Activated CD4-positive, alpha-beta T cell treated with anti-CD3 and anti-CD28 coated beads, Interleukin-2, amount 50 U/mL, for 4 hours (primary cell): ENCODE data around the gene CAMKK2.
"Not testable (repeated sequence)": the region's sequence is repeated elsewhere in the genome, so short reads cannot be mapped to it uniquely, and the experiment has no call there.

Experiments used
- DNase-seq, 2 experiments: peaks; one replicate each; pipeline ENCODE4 v3.0.0-alpha.2; 2020

CAMKK2 gene

DNA sequence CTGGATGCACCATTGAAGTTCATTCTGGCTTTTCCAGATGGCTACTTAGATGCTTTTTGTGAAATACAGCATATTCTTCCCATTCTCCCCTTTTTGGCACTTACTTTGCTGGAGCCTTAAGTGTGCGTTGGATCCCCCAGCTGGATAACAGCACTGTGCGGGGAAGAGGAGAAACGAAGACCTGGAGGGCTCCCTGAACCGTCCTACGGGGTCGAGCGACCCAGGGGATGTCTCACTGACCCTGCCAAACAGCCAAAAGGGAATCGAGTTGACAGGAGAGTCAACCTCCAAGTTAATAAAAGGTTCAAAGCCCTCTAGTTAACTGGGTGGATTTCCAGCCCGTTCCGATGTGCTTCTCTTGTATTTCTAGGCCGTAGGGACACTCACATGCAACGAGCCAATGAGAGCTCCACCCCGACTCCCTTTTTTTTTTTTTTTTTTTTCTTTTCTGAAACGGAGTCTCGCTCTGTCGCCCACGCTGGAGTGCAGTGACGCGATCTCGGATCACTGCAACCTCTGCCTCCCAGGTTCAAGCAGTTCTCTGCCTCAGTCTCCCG, 1.0 kb upstream of the CAMKK2 start:
- DNase-seq: peak; percentile 54 to 60

DNA sequence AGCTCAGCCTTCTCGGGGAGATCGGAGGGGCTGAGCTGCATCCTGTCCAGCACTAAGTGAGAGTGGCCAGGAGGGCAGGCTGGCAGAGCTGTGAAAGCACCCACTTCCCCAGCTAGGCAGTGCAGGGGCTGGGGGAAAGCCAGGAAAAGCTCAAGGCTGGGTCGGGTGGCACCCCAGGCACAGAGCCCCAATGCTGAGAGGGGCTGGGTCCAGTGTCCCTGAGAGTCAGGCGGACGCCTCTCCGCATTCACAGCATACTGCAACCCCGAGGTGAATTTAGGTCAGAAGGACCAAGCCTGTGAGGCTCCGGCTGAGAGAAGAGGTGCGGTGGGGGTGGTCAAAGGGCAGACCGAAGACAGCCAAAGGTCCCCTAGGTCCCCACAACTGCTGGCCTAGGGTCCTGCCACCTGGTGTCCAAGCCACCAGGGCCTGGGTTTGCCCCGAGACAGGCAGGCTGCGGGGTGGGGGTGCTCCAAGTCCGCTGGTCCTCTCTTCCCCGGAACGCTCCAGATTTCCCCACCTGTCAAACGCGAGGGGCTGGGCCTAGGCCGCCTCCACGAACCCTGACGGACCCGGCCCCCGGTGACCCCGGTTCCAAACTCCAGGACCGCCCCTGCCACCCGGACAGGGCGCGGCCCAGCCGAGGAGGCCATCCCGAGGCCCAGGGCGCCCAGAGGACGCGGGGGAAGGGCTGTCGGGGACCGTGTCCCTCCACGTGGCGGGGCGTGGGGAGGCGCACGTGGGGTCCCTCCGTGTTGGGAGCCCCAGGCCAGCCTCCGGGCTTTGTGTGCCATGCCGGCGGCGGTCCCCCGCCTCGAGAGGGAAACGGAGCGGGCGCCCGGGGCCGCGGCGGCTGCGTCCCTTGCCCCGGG, 527 bp downstream of the CAMKK2 start:
- DNase-seq: peak in 1 of 2 experiments; percentile 3

DNA sequence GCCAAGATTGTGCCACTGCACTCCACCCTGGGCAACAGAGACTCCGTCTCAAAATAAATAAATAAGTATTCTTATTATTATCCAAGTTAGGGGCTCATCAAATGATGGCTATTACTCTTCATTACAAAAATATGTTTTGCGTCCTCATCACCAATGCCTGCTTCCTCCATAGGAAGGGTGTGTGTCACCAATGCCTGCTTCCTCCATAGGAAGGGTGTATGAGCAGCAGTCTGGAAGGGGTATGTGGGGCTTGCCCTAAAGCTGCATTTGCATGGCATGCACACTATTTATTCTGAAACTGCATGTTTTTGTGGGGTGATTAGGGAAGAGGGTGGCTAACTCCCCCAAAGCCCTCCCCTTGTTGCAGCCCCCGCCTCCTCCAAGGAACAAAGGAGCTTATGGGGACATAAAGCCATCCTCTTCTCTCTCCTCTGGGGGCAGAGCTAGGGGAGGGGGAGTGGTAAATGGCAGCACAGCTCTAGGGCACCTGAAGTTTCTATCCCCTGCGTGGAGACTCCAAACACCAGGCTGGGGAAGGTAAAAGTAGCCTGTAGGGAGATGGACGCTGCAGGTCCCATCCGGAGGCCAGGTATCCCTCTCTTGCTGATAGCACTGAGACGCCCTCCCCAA, 1.3 kb downstream of the CAMKK2 start:
- no peak for DNase-seq

DNA sequence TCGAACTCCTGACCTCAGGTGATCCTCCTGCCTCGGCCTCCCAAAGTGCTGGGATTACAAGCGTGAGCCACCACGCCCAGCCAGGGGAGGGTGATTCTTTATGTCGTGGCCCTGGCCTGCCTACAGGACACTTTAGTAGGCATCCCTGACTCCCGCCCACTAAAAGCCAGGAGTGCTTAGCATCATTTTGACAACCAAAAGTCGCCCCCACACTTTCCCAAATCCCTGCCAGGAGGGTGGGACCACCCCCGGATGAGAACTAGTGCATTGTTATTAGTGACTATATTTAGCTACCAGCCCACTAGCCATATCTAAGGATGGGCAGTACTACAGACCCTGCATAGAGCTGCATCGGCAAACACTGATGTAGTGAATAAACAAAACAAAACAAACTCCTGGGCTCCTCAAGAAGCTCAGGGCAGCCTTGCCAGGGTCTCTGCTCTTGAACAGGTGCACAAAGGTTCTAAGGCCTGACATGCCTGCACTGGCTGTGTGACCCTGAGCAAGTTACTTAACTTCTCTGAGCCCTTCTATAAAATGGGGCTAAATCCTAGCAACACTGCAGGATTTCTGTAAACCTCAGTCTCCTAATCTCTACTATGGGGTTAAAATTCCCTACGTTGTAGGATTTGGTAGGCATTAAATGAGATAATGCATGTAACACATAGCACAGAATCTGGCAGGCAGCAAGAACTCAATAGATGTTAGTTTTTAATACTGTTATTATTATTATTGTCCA, 2.2 kb downstream of the CAMKK2 start:
- no peak for DNase-seq

DNA sequence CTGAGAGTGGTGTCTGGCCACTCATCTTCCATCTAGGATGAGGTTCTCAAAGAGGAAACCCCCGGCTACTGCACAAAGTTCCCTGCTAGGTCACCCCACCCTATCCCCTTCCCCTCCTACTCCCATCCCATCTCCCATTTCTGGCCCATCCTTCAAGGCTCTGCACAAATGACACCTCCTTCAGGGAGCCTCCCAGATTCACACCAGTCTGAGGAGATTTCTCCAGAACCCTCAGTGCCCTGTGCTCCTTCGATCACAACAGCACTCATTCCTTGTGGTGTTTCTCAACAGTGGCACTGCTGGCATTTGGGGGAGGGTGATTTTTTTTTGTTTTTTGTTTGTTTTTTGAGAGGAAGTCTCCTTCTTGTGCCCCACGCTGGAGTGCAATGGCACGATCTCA, 2.9 kb downstream of the CAMKK2 start:
- no peak for DNase-seq

DNA sequence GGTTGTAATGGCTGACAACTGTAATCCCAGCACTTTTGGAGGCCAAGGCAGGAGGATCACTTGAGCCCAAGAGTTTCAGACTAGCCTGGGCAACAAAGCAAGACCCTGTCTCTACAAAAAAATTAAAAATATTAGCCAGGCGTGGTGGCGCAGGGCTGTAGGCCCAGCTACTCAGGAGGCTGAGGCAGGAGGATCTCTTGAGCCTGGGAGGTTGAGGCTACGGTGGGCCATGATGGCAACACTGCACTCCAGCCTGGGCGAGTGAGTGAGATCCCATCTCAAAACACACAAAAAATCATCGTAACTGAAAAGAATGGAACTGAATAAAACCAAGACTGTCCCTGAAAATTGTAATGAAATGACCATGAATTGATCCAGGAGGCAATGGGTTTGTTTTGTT, 6.1 kb downstream of the CAMKK2 start:
- DNase-seq: no peak

DNA sequence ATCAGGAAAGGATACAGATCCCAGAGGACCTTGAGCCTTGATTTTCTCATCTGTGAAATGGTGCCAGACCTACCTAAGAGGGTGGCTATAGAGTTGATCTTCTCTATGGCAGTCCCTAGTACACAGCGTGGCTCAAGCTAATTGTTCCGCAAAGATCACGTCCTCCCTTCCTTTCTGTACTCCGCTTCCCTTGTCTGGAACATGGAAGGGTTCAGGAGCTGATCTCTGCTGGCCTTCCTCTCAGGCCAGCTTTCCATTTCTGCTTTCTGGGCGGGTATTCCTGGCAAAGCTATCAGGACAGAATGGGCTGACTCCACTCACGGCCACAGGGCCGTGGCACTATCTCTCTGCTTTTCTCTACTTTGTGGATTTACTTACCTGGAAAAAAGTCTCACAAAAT, 6.5 kb downstream of the CAMKK2 start:
- no peak for DNase-seq

DNA sequence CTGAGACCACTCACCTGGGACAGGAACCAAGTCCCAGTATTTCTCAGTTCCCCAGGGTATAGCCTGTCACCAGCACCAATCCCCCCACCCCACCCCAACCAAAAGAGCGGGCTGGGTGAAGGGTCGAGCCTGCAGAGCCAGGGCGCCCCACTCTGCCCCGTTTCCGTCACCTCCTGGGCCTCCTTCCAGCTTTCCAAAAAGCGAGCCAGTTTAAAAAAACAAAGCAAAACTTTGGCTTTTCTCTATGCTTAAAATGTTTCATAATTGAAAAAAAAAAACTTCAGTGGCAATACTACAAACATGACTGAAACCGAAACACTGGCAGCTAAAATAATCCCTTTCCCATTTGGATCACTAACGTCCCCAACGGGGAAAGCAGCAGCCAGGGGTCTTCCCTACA, 7.5 kb downstream of the CAMKK2 start:
- DNase-seq: no peak

DNA sequence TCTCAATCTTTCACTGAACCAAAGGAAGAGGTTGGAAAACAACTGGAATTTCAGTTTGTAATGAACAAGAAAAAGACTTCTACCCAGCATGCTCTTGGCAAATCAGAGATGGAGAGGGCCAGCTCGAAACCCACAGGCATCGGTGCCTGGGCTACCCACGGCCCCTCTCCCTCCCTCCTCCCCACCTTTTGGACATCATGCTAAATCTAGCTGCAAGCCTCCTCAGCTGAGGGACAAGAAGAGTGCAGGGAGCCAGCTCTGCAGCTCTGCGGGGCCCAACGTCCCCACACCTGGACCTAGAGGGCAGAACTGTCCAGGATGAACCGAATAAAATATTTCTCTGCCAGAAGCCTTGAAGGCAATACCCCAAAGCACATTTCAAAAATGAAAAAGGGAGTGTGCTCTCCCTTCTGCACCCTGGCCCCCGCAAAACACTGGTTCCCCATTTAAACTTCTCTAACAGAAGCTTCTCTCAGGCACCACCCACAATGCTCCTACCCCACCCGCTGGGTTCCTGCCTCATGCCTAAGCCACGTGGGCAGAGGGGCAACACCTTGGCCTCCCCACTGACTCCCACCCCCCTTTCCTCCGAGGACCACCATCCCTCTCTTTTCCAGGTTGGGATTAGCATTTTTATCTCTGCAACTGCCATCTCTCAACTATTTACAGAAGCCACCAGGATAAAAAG, 8.2 kb downstream of the CAMKK2 start:
- DNase-seq: no peak

DNA sequence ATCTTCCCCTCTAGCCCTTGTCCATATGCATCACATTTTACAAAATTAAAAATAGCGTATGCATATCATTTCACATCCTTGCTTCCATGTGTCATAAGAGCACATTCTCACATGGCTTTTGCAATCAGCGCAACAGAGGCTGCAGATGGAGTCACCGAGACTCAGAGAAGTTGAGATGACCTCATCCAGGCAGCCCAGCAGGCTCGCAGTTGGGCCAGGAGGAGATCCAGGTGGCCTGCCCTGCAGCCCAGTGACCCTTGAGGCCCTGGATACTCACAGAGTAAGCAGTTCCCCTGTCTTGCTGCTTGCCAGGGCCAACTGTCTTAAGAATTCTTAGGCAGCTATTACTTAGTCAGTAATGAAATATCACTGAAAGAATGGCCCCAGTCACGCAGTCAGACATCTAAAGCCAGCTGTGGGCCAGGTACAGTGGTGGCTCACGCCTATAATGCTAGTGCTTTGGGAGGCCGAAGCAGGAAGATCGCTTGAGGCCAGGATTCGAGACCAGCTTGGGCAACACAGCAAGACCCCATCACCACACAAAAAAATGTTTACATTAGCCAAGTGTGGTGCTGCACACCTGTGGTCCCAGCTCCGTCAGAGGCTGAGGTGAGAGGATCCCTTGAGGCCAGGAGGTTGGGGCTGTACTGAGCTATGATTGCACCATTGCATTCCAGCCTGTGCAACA, 9.1 kb downstream of the CAMKK2 start:
- DNase-seq: no peak

DNA sequence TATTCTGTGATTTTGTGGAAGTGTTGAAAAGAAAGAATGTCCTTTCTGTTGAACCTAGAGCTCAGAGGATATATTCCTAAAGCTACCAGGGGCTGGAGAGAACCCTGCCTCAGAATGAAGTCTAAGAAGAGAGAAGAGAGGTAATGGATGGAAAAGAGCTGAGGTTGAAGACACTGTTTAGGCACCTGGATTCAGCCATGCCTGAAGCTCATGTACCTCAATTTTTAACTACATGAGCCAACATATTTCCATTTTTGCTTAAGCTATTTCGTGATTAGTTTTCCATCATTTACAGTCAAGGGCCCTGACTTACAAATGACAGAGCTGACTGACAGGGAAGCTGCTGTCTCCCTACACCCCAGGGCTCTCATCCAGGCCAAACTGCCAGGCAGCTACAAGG, 10.7 kb downstream of the CAMKK2 start:
- no peak for DNase-seq

DNA sequence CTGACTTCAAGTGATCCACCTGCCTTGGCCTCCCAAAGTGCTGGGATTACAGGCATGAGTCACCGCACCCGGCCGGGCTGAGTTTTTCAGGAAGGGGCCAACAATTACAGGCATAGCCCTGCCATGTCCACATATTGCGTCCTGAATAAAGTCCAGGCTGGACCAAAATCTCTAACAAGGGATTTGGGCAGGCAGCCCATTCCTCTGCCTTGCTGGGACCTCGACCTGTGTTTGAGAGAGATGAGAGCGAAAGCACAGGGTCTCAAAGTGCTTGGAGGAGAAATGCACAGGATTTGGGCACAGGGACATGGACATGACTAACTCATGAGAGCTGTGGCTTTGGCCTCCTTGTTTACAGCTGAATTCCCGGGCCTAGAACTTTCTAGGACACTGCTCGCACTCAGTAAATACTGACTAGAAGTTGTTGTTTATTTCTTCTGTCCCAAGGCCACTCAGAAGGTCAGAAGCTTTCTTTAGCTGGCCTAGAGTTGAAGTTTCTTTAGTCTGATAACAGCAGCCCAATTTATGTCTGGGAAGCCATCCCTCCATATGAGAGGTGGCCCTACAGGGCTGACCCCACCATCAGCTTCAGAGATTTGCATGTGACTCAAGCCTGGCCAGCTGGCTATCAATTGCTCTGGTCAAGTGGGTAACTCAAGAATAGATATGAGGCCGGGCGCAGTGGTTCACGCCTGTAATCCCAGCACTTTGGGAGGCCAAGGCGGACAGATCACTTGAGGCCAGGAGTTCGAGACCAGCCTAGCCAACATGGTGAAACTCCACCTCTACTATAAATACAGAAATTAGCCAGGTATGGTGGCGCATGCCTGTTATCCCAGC, 11.7 kb downstream of the CAMKK2 start:
- no peak for DNase-seq

DNA sequence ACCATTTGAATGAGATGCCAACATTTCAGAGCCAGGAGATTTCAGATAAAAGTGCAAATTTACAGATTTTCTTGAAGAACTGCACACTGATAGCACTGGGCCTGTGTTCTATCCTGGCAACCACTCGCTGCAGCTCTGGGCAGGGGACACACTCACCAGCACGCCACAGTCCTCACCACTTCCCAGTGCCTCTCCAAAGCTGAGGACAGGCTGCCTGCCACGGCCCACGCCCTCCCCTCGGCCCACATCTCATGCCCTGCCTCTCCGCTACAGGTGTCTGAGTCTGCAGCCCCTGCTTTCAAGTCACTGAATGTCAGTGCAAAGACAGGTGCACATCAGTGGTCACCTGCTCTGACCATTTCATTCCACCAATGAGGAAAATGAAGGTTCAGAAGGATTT, 12.7 kb downstream of the CAMKK2 start:
- no peak for DNase-seq

DNA sequence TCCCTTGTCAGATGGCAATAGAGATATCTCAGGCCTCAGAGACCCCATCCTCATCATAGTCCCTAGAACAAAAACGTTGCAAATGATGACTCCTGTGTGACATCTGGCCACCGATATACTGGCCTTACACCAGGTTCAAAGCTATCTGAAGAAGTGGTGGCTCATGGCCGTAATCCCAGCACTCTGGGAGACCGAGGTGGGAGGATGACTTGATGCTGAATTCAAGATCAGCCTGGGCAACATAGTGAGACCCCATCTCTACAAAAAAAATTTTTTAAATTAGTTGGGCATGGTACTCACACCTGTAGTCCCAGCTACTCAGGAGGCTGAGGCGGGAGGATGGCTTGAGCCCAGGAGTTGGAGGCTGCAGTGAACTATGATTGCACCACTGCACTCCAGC, 13.1 kb downstream of the CAMKK2 start:
- no peak for DNase-seq

DNA sequence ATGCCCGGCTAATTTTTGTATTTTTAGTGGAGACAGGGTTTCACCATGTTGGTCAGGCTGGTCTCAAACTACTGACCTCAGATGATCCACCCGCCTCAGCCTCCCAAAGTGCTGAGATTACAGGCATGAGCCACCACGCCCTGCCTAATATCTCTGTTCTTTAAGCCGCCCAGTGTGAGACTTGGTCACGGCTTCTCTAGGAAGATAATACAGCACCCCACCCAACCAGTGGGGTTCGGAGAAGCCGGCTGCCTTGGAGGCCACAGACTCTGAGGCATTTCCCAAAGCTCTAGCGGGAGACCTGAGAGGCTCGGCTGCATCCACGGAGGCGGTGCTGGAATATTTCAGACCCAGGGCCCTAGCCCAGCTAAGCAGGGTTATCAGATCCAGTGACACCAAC, 13.6 kb downstream of the CAMKK2 start:
- DNase-seq: not testable (repeated sequence)

DNA sequence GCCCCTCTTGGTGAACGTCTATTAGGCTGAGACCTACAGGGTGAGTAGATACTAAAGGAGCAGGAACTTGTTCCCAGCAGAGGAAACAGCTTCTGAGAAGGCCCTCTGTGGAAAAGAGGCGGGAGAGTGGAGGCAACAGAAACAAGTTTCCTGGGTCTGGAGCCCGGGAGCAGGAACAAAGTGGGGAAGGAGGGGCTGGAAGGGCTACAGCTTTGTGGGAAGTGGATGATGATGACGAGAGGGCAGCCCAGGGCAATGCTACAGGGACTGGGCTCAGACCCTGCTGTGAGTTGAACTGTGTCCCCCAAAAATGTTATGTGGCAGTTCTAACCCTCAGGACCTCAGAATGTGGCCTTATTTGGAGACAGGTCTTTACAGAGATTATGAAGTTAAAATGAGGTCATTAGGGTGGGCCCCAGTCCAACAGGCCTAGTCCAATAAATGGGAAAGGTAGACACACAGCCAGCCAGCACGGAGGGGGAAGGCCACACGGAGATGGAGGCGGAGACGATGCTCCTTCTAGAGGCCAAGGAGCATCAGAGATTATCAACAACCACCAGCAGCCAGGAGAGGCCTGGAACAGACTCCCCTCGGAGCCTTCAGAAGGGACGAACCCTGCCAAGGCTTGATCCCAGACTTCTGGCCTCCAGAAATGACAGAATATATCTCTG, 14.3 kb downstream of the CAMKK2 start:
- DNase-seq: no peak

DNA sequence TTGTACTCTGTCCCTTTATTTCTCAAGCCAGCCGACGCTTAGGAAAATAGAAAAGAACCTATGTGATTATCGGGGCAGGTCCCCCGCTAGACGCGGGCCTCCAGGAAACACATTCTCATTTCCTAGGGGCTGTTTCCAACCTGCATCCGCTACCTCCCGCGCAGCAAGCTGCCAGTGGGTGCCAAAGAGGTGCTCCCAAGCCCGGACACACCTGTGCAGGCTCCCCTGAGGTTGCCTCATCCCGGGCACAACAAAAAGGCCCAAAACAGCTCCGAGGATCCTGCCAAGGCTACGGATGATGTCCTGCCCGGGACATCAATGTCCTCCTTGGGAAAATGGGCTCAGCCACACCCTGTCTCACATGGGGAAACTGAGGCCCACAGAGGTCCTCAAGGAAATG, 15.4 kb downstream of the CAMKK2 start:
- not testable (repeated sequence) for DNase-seq

DNA sequence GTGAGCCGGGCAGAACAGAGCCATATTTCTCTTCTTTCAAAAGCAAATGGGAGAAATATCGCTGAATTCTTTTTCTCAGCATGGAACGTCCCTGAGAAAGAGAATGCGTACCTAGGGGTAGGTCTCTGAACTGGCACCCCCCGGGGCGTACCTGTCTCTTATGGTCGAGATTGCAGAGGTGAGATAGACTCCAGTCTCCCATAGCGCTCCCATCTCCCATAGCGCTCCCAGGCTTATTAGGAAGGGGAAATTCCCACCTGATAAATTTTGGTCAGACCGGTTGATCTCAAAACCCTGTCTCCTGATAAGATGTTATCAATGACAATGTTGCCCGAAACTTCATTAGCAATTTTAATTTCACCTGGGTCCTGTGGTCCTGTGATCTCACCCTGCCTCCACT, 16.0 kb downstream of the CAMKK2 start:
- DNase-seq: not testable (repeated sequence)

DNA sequence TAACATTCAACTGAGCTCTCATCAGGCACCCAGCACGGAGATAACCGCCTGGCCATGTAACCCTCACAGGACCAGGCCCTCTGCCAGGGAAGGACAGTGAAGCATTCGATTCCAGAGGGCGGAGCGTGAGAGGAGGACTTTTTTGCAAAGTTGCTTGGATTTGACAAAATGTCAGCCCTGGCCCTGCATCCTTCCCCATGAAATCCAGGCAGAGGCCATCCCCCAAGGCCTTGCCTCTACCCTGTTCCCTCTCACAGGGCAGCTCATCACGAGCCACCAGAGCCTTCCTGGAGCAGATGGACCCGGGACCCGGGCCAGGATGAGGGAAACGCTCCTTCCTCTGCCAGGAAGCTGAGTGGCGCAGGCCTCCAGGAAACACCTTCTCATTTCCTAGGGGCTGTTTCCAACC, 17.0 kb downstream of the CAMKK2 start:
- DNase-seq: no peak

DNA sequence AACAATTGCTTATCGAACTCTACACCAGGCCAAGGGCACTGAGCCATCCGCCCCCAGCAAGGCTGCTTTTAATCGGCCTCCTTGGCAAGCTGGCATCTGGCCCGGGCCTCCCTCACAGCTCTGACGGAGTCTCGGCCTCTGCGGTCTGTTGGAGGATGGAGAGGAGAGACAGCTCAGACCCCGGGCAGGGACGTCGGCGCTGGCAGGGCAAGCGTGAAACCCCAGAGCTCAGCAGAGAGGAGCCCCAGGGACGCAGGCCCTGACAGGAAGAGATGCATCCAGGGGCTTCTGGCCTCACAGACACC, 17.5 kb downstream of the CAMKK2 start:
- DNase-seq: no peak
